MM.1S (cell line): Measurements from ENCODE around the gene DEPDC1B.

Experiments used
- EZH2 ChIP-seq: fragments of 300-600 bp; sonication (generic); optimal IDR thresholded peaks from 2 replicates; pipeline ENCODE3; 2017; ENCODE audit warnings: low read depth, mild to moderate bottlenecking, antibody characterized with exemption, low read length, mixed read lengths
- TF ChIP-seq, protein P1 (sequence below): fragments of 300-600 bp; sonication (generic); IDR thresholded peaks from 2 replicates; pipeline ENCODE4 v1.5.1; 2016; ENCODE audit warnings: antibody characterized with exemption, low read length, mixed read lengths

DNA sequence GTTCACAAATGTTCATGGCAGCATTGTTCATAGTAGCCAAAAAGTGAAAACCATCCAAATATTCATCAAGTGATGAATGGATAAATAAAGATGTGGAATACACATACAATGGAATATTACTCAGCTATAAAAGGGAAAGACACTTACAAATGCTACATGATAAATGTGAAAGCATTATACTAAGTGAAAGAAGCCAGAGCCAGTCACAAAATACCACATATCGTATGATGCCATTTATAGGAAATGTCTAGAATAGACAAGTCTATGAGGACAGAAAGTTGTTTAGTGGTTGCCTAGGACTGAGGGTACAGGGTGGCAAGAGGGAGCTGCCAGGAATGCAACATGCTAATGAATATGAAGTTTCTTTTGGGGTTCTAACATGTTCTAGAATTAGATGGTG is 148.7 kb downstream of the DEPDC1B start:
- TF ChIP-seq, protein P1, sequence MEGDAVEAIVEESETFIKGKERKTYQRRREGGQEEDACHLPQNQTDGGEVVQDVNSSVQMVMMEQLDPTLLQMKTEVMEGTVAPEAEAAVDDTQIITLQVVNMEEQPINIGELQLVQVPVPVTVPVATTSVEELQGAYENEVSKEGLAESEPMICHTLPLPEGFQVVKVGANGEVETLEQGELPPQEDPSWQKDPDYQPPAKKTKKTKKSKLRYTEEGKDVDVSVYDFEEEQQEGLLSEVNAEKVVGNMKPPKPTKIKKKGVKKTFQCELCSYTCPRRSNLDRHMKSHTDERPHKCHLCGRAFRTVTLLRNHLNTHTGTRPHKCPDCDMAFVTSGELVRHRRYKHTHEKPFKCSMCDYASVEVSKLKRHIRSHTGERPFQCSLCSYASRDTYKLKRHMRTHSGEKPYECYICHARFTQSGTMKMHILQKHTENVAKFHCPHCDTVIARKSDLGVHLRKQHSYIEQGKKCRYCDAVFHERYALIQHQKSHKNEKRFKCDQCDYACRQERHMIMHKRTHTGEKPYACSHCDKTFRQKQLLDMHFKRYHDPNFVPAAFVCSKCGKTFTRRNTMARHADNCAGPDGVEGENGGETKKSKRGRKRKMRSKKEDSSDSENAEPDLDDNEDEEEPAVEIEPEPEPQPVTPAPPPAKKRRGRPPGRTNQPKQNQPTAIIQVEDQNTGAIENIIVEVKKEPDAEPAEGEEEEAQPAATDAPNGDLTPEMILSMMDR, result no peak
- TF ChIP-seq EZH2, result no peak
